Activated T-helper 17 cell treated with anti-CD3 and anti-CD28 coated beads, Interleukin-2, amount 50 U/mL, for 72 hours (primary cell): Measurements from ENCODE around the gene RRP7A. TPM values are rescaled to one million over a fixed set of nuclear protein-coding genes. Genes with fewer than 3 reads are reported as not detected.
"Not testable (repeated sequence)": the region's sequence is repeated elsewhere in the genome, so short reads cannot be mapped to it uniquely, and the experiment has no call there.

Experiments used
- ATAC-seq: fragments of 150-1000 bp; cut with Tn5 transposase; replicated peaks from 2 replicates; pipeline ENCODE4 v1.10.0; 2021; ENCODE audit warnings: mild to moderate bottlenecking, moderate library complexity
- H3K27ac Mint-ChIP-seq: one replicate; pipeline ENCODE4 v1.8.0; 2022; ENCODE audit warnings: mixed read lengths
- H3K27me3 Mint-ChIP-seq: one replicate; pipeline ENCODE4 v1.8.0; 2022; ENCODE audit warnings: mixed read lengths
- H3K36me3 Mint-ChIP-seq: one replicate; pipeline ENCODE4 v1.8.0; 2022; ENCODE audit warnings: low read depth, mild to moderate bottlenecking, mixed read lengths
- H3K4me1 Mint-ChIP-seq: one replicate; pipeline ENCODE4 v1.8.0; 2022; ENCODE audit warnings: mixed read lengths
- H3K4me3 Mint-ChIP-seq: one replicate; pipeline ENCODE4 v1.8.0; 2022; ENCODE audit warnings: mild to moderate bottlenecking, mixed read lengths
- H3K9me3 Mint-ChIP-seq: one replicate; pipeline ENCODE4 v1.8.0; 2022; ENCODE audit warnings: mixed read lengths
- total RNA-seq, 2 donors: library from RNA; stranded (reverse); gene quantifications; one replicate each; pipeline ENCODE4 v1.2.3, GENCODE V29; 2022

RRP7A gene
- total RNA-seq, 2 donors from 2014 or later: 37.6 to 83.4 TPM

- H3K36me3 Mint-ChIP-seq, H3K27ac Mint-ChIP-seq, ATAC-seq, H3K4me1 Mint-ChIP-seq, H3K27me3 Mint-ChIP-seq, H3K4me3 Mint-ChIP-seq, H3K9me3 Mint-ChIP-seq: not testable (repeated sequence)
These were observed 28.5 kb upstream of the RRP7A start for GRCh38 chr22:42548126-42548525.

- H3K9me3 Mint-ChIP-seq: no peaks in the 10 kb centered on the region
- H3K36me3 Mint-ChIP-seq: no peaks in the 10 kb centered on the region
- ATAC-seq: no peak
- no peak overlapping the region for H3K4me3 Mint-ChIP-seq
- H3K27ac Mint-ChIP-seq: no peak overlapping the region
- H3K27me3 Mint-ChIP-seq: no peaks in the 10 kb centered on the region
- H3K4me1 Mint-ChIP-seq: no peaks in the 10 kb centered on the region
These were observed 28.0 kb upstream of the RRP7A start for GRCh38 chr22:42547562-42547961.

GRCh38 chr22:42544686-42545085 lies 25.1 kb upstream of the RRP7A start:
- no peaks in the 10 kb centered on the region for H3K9me3 Mint-ChIP-seq
- H3K27me3 Mint-ChIP-seq: no peaks in the 10 kb centered on the region
- no peaks in the 10 kb centered on the region for H3K36me3 Mint-ChIP-seq
- ATAC-seq: no peak
- no peak overlapping the region for H3K27ac Mint-ChIP-seq
- H3K4me3 Mint-ChIP-seq: no peak overlapping the region
- no peaks in the 10 kb centered on the region for H3K4me1 Mint-ChIP-seq

GRCh38 chr22:42539236-42539771 lies 19.7 kb upstream of the RRP7A start:
- H3K4me3 Mint-ChIP-seq: not testable (repeated sequence)
- ATAC-seq: peak; percentile 80

GRCh38 chr22:42537199-42537831 lies 17.7 kb upstream of the RRP7A start:
- not testable (repeated sequence) for H3K27ac Mint-ChIP-seq, H3K4me3 Mint-ChIP-seq, H3K4me1 Mint-ChIP-seq, H3K36me3 Mint-ChIP-seq, H3K27me3 Mint-ChIP-seq, H3K9me3 Mint-ChIP-seq
- ATAC-seq: peak; percentile 72

More at GRCh38 chr22:42539236-42539771, 19.7 kb upstream of the RRP7A start:
- not testable (repeated sequence) for H3K27ac Mint-ChIP-seq, H3K4me1 Mint-ChIP-seq, H3K9me3 Mint-ChIP-seq, H3K27me3 Mint-ChIP-seq, H3K36me3 Mint-ChIP-seq

GRCh38 chr22:42536634-42537033 lies 17.0 kb upstream of the RRP7A start:
- not testable (repeated sequence) for H3K9me3 Mint-ChIP-seq, ATAC-seq

GRCh38 chr22:42536166-42536565 lies 16.6 kb upstream of the RRP7A start:
- Mint-ChIP-seq H3K27me3 (no peaks in the 10 kb centered on the region), H3K36me3 (no peaks in the 10 kb centered on the region), H3K4me1 (peaks cover 7% of the 10 kb centered on the region)

More at GRCh38 chr22:42536634-42537033, 17.0 kb upstream of the RRP7A start:
- not testable (repeated sequence) for H3K27ac Mint-ChIP-seq, H3K36me3 Mint-ChIP-seq, H3K27me3 Mint-ChIP-seq, H3K4me1 Mint-ChIP-seq, H3K4me3 Mint-ChIP-seq

GRCh38 chr22:42535082-42535731 lies 15.6 kb upstream of the RRP7A start:
- not testable (repeated sequence) for H3K9me3 Mint-ChIP-seq, ATAC-seq, H3K36me3 Mint-ChIP-seq

More at GRCh38 chr22:42536166-42536565, 16.6 kb upstream of the RRP7A start:
- Mint-ChIP-seq H3K4me3 (no peak overlapping the region), H3K9me3 (no peaks in the 10 kb centered on the region), H3K27ac (no peak overlapping the region)
- no peak for ATAC-seq

GRCh38 chr22:42533638-42533977 lies 14.0 kb upstream of the RRP7A start:
- no peak for ATAC-seq
- Mint-ChIP-seq H3K9me3 (no peaks in the 10 kb centered on the region), H3K4me1 (peaks cover 7% of the 10 kb centered on the region), H3K27ac (peak overlapping the region; percentile 94), H3K36me3 (no peaks in the 10 kb centered on the region), H3K4me3 (peak overlapping the region; percentile 88), H3K27me3 (peaks cover 3% of the 10 kb centered on the region)

More at GRCh38 chr22:42535082-42535731, 15.6 kb upstream of the RRP7A start:
- H3K4me1 Mint-ChIP-seq, H3K4me3 Mint-ChIP-seq, H3K27me3 Mint-ChIP-seq, H3K27ac Mint-ChIP-seq: not testable (repeated sequence)

- not testable (repeated sequence) for H3K27ac Mint-ChIP-seq, H3K4me3 Mint-ChIP-seq, H3K36me3 Mint-ChIP-seq, H3K9me3 Mint-ChIP-seq, ATAC-seq, H3K27me3 Mint-ChIP-seq, H3K4me1 Mint-ChIP-seq
These were observed 11.9 kb upstream of the RRP7A start for GRCh38 chr22:42531401-42532084.

GRCh38 chr22:42529435-42529834 lies 9.8 kb upstream of the RRP7A start:
- not testable (repeated sequence) for H3K4me1 Mint-ChIP-seq, H3K27me3 Mint-ChIP-seq, ATAC-seq, H3K36me3 Mint-ChIP-seq, H3K27ac Mint-ChIP-seq, H3K9me3 Mint-ChIP-seq, H3K4me3 Mint-ChIP-seq

- Mint-ChIP-seq H3K36me3 (no peaks in the 10 kb centered on the region), H3K9me3 (no peaks in the 10 kb centered on the region), H3K4me1 (peaks cover 7% of the 10 kb centered on the region), H3K27ac (no peak overlapping the region), H3K27me3 (peaks cover 3% of the 10 kb centered on the region), H3K4me3 (no peak overlapping the region)
- peak; percentile 46 for ATAC-seq
These were observed 9.2 kb upstream of the RRP7A start for GRCh38 chr22:42528591-42529307.

GRCh38 chr22:42522546-42522945 lies 3.0 kb upstream of the RRP7A start:
- H3K4me1 Mint-ChIP-seq: peaks cover 9% of the 10 kb centered on the region
- no peaks in the 10 kb centered on the region for H3K9me3 Mint-ChIP-seq
- H3K27me3 Mint-ChIP-seq: no peaks in the 10 kb centered on the region
- no peak for ATAC-seq
- no peak overlapping the region for H3K4me3 Mint-ChIP-seq
- H3K27ac Mint-ChIP-seq: no peak overlapping the region
- H3K36me3 Mint-ChIP-seq: peaks cover 11% of the 10 kb centered on the region

GRCh38 chr22:42521228-42521546 lies 1.6 kb upstream of the RRP7A start:
- Mint-ChIP-seq H3K27ac (no peak overlapping the region), H3K4me3 (peak overlapping the region; percentile 83), H3K4me1 (peaks cover 9% of the 10 kb centered on the region), H3K9me3 (no peaks in the 10 kb centered on the region), H3K27me3 (no peaks in the 10 kb centered on the region), H3K36me3 (peaks cover 22% of the 10 kb centered on the region)
- no peak for ATAC-seq
